CD4-positive, alpha-beta T cell treated with Interleukin-21 for 1 hour (primary cell): Measurements from ENCODE around the gene SLC12A9.
A peak's percentile ranks its signal among the peaks of the same experiment; 100 is the strongest.
"Not testable (repeated sequence)": the region's sequence is repeated elsewhere in the genome, so short reads cannot be mapped to it uniquely, and the experiment has no call there.

Source experiments
- DNase-seq: peaks from one replicate; pipeline ENCODE4 v3.0.0-alpha.2; 2020

SLC12A9 gene, protein sequence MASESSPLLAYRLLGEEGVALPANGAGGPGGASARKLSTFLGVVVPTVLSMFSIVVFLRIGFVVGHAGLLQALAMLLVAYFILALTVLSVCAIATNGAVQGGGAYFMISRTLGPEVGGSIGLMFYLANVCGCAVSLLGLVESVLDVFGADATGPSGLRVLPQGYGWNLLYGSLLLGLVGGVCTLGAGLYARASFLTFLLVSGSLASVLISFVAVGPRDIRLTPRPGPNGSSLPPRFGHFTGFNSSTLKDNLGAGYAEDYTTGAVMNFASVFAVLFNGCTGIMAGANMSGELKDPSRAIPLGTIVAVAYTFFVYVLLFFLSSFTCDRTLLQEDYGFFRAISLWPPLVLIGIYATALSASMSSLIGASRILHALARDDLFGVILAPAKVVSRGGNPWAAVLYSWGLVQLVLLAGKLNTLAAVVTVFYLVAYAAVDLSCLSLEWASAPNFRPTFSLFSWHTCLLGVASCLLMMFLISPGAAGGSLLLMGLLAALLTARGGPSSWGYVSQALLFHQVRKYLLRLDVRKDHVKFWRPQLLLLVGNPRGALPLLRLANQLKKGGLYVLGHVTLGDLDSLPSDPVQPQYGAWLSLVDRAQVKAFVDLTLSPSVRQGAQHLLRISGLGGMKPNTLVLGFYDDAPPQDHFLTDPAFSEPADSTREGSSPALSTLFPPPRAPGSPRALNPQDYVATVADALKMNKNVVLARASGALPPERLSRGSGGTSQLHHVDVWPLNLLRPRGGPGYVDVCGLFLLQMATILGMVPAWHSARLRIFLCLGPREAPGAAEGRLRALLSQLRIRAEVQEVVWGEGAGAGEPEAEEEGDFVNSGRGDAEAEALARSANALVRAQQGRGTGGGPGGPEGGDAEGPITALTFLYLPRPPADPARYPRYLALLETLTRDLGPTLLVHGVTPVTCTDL

DNA sequence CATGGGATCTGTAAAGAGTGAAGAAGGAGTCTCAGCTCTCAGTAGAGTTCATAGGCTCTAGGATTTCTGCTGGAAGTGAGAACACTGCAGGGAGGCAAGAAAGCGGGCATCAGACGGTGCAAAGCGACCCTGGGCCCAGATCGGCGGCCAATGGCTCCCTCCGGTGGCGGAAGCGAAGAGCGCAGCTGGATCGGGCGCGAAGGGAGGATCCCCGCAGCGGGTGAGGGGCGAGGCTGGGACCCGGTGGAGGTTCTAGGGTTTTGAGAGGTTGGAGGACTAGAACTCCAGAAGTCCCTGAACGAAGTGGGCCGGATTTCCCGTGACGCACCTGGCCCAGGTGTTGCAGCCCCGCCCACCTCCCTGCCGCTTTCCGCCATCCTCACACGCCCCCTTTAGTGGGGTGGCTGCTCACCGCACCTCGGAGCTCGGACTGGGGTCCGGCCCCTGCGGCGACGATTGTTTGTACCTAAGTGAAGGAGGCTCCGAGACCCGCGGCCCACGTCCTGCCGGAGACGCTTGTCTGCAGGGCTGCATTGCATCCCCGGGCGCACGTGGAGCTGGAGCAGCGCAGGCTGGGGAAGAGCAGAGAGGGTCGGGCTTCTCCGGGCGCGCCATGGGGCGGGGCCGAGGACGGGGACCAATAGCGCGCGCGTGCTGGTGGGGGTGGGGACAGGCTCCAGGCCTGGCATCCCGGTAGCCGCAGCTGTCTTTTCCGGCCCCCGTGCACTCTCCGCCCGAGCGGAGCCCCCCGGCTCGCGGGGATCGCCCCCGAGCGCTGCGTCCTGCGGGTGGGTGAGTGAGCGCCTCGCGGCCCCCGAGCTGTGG lies at the start of gene SLC12A9:
Gene SLC12A9, plus strand, starts transcription at position 666 of the 825 bp plus-strand sequence. CDS start 1,485 bp downstream, outside the sequence.
- DNase-seq = peak; percentile 85

DNA sequence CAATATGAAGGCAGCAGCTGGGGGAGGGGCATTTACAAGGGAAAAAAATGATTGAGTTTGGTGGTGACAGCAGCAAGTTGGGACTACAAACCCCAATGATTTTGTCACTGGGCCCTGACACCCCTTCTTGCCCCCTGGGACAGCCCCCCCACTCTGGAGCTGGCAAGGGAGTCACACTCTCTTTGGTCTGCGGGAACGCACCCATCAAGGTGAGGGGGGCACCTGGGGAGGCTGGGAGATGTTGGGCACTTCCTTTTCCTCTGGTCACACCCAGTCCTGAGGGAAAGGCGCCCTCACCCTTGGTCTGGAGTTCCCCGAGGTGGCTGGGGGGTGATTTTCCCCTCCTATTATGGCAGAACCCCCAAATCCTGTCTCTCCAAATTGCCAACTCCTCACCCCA lies 49.6 kb upstream of the SLC12A9 start:
- no peak for DNase-seq

DNA sequence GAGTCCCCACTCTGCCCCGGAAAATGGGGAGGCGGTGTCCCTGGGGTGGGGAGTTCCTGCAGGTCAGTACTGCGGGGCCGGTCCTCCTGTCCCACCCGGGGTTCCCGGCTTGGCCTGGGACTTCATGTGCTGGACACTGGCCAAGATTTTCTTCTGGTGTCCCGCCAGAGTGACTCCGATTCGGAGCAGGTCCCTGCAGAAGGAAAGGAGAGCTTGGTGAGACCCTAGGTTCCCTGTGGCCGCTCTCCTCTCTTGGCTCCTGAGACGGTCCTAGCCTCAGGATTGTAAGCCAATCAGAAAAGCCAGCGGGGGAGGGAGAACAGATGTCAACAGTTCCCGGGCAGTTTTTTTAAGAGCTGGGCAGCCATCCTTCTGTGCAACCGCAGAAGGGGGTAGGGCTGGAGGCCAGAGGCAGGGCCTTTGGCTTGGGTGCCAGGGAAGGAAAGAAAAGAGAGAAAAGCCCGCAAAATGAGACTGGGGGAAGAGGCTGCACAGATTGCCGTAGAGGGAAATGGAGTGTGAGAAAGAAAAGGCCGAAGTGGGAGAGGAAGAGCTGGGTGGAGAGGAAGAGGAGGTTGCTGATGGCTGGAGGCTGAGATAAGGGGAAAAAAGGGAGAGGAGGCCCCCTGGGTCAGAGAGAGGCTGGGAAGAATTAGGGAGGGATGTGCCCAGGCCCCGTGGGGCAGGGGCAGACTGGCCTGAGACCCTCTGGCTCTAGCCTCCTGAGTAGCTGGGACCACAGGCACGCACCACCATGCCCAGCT lies 48.9 kb upstream of the SLC12A9 start:
- DNase-seq = peak; percentile 63

DNA sequence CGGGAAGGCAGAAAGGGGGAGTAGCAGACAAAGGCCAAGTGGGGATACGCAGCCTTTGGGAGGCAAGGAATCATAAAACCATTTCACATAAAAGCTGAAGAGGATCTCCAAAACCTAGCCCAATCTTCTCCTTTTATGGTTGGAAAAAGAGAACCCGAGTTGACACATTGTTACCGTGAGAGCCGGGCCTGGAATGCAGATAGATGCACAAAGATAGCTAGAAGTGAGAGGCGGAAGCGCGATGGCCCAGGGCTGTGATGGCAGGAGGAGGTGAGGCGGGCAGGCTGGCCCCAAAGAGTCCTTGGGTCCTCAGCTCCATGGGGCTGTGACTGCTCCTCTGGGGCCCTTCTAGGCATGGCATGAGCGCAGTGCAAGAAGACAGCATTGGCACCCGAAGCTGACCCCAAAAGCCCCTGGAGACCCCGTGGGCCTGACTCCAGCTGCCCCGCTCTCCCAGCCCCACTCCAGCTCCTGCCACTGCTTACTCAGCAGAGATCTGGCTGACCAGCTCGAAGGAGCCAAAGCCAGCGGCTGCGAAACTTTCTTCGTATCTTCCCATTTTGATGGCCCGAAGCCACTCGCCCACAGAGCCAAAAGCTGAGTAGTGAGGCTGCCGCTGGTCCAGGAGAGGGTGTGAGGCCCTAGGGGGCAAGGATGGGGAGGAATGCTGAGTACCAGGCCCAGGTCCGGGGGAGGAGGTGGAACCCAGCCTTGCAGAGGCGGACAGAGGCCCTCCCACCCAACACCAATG lies 47.7 kb upstream of the SLC12A9 start:
- no peak for DNase-seq

DNA sequence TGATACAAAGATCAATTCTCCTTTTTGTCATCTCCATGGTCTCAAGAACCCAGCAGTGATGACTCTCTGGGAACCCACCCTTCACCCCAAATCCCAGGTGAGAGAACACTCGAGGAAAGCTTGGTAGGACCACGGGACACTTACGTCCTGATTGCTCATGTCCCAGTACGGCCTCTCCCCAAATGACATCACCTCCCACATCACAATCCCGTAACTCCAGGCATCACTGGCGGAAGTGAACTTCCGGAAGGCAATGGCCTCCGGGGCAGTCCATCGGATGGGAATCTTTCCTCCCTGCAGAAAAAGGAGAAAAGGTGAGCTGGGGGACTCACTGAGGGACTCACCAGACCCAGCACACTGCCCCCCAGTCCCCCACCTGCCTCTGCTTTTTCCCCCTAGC lies 46.2 kb upstream of the SLC12A9 start:
- DNase-seq = no peak

DNA sequence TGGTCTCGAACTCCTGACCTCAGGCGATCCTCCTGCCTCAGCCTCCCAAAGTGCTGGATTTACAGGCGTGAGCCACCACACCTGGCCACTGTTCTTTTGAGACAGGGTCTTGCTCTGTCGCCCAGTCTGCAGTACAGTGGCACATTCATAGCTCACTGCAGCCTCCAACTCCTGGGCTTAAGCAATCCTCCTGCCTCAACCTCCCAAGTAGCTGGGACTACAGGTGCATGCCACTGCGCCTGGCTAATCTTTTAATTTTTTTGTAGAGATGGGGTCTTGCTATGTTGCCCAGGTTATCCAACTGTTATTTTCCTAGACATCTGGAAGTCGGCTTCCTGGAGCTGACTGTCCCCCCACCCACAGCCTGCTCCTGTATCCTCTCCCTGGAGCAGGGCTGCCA lies 45.6 kb upstream of the SLC12A9 start:
- DNase-seq = not testable (repeated sequence)

DNA sequence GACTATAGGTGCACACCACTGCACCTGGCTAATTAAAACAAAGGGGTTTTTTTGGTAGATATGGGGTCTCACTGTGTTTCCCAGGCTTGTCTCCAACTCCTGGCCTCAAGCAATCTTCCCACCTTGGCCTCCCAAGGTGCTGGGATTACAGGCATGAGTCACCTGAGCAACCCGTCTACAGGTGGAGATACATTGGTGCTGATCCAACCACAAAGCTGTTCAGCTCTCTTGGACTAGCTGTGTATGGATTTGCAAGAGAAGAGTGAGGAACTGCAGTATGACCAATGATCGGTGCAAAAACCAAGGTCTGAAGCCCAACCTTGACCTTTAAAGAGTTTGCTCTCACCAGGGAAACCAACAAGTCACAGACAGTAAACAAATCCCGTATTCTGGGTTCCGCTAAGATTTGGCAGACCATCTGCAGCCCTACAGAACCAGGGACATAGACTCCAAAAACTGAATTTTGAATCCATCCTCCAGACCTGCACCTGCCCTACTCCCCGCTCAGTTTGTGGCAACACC lies 44.1 kb upstream of the SLC12A9 start:
- no peak for DNase-seq

DNA sequence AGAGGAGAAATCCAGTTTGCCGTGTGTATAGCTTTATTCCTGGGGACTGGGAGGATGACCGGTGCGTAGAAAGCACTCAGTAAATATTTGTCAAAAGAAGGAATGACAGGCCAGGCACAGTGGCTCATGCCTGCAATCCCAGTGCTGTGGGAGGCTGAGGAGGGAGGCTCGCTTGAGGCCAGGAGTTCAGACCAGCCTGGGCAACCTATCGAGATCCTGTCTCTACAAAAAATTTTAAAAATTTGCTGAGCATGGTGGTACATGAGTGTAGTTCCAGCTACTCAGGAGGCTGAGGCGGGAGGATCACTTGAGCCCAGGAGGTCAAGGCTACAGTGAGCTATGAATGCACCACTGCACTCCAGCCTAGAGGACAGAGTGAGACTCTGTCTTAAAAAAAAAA lies 41.0 kb upstream of the SLC12A9 start:
- no peak for DNase-seq

DNA sequence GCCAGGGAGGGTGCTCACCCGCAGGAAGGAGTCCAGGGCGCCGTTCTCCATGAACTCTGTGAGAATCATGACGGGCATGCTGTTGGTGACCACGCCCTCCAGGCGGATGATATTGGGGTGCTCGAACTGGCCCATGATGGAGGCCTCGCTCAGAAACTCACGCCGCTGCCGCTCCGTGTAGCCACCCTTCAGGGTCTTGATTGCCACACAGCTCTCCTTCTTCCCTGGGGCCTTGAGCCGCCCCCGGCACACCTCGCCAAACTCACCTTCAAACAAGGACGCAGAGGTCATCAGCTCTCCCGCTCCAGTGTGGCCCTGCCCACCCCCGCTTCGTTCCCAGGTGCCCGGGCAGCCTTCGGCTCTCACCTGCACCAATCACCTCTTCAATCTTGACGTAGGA lies 39.8 kb upstream of the SLC12A9 start:
- DNase-seq = no peak

DNA sequence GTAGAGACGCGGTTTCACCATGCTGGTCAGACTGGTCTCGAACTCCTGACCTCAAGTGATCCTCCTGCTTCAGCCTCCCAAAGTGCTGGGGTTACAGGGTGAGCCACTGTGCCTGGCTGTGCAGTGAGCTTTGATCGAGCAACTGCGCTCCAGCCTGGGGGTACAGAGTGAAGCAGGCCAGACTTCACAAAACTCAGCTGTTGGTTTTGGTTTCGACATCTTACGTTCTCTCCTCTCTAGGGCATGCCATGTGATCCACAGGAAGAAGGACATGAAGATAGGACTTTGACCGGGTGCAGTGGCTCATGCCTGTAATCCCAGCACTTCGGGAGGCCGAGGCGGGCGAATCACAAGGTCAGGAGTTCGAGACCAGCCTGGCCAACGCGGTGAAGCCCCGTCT lies 36.0 kb upstream of the SLC12A9 start:
- DNase-seq = not testable (repeated sequence)

DNA sequence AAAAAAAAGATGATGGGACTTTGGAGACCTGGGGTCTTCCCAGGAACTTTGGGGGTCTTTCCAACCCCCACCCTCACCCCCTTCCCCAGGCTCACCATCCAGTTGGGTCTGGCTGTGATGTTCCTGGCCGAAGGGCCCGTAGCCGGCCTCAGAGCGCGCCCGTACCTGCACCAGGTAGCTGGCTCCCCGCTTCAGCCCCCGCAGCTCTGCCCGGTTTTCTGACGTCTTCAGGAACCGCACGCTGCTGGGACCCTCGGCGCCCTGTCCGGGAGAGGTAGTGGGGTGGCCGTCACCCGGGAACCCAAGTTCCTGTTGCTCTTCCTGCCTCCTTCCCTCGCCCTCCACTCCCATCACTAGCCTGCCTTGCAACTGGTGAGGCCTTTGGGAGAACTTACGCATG lies 35.4 kb upstream of the SLC12A9 start:
- no peak for DNase-seq

DNA sequence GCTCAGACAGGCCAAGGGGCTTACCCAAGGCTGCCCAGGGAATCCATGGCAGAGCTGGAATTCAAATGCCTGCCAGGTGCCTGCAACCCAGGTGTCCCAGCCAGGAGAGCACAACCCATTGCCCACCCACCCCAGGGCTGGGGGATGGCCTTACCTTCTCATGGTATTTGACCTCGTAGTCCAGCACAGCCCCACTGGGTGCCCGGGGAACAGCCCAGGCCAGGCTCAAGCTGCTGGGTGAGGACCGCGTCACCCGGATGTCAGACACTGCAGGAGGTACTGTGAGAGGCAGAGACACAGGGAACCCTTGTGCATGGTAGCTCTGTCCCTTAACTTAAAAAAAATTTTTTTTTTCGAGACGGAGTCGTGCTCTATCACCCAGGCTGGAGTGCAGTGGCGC lies 34.1 kb upstream of the SLC12A9 start:
- no peak for DNase-seq

DNA sequence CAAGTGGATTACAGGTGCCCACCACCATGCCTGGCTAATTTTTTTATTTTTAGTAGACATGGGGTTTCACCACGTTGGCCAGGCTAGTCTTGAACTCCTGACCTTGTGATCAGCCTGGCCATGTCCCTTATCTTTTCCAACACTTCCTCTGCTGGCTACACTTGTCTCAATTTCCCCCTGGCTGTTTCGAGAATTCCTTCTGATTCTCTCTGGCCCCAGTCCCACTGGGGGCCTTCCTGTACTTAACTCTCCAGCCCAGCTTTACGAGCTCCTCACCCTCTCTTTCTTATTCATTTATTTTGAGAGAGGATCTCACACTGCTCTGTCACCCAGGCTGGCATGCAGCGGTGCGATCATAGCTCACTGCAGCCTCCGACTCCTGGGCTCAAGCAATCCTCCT lies 33.7 kb upstream of the SLC12A9 start:
- DNase-seq = no peak

DNA sequence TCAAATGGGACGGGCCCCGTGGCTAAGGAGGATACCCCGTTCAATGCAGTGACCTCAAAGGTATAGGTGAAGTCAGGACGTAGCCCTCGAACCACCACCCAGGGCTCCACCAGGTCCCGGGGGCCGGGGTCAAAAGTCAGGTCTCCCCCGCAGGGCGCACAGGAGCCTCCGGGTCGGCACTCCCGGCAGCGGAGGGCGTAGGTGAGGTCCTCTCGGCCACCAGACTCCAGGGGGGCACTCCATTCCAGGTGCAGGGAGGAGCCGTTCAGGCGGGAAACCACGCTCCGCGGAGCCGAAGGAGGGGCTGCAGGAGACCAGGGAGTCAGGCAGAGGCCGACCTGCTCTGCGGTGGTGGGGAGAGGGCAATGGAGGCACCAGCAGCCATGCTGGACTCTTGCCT lies 32.9 kb upstream of the SLC12A9 start:
- no peak for DNase-seq

DNA sequence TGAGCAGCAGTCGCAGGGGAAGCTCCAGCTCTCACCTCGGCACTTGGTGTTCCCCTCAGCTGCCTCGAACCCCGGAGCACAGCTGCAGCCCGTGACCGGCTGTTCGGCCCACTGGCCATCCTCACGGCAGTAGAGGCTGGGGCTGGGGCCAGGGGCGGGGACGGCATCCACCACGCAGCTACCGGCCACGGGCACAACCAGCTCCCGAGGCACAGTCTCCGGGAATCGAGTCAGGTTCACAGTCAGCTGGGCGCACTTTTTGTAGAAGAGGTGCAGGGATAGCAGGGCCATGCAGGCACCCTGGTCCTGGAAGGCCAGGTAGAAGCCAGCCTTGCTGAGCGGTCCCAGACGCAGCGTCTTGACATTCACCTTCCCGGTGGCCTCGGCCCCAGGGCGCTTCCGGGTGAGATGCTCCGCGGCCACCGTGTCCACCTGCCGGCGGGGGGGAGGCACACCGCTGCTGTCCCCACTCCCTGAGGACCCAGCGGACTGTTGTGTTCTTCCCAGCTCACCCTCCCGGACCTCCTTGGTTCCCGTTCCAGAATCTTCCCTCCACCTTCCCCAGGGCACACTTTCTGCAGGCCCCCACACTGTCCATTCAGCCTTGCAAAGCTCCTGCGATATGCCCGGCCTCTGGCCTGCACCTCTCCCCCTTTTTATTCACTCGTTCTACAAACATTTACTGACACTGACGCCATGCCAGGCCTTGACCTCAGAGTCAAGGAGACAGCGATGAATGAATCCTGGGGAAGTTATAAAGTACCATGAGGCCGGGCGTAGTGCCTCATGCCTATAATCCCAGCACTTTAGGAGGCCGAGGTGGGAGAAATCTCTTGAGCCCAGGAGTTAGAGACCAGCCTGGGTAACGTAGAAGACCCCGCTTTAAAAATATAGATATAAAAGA lies 30.0 kb upstream of the SLC12A9 start:
- no peak for DNase-seq

DNA sequence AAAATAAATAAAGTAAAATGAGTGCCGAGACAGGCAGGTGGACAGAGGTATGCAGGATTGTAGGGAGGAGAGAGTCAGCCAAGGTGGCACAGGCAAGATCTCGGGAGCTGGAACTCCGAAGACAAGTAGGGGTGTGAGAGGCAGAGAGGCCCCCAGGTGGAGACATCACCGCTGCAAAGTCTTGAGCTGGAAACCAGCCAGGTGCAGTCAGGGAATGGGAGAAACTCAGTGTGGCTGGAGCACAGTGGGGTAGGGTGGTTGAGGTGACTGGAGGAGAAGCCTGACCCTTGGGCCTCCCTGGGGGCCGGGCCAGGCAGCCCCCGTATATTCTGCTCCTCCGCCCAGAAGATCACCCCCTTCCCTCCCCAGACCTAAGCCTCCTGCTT lies 29.4 kb upstream of the SLC12A9 start:
- DNase-seq = no peak

DNA sequence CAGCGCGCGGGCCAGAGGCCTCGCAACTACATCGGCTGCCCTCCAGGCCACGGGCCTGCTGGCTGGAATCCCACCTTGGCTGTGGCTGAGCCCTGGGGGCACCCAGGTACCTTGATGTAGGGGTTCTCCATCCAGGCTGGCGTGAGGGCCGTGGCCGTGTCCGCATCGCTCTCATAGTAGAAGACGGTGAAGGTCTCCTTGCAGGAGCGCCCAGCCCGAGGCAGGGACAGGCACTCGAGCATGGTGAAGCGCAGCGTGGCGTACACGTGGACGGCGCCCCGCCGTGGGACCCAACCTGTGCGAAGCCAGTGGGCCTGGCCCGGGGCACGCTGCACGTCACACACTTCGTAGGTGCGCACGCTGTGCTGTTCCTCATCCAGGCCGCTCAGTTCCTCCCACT lies 29.0 kb upstream of the SLC12A9 start:
- DNase-seq = no peak

DNA sequence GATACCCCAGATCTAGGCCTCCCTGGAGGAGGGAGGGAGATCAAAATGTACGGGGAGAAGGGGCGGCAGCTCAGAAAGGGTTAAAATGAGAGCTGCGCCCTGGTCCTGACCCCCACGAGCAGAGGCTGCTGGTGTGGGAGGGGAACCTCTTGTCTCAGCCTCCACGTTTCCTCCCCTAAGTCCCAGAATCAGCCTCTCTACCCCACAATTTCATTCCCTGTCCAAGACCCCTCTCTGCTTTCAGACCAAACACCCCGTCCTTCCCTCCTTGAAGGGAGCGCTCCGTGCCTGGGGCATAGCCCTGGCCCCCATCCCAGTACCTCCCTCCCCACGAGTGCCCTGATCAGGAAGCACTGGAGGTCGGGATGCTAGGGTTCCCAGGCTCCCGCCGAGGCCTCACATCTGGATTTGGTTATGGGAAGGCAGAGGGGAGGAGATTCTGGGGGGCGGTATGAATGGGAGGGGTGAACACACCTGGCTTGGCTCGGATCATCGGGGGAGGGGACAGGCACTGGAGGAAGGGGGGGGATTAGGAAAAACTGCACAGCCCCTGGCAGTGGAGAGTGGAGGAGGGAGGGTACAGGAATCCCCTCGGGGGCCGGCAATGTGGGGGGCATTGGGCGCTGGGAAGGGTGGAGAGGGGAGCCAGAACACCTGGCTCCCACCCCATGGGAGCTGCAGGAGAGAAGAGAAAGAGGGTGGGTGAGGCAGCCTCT lies 27.9 kb upstream of the SLC12A9 start:
- DNase-seq = no peak

DNA sequence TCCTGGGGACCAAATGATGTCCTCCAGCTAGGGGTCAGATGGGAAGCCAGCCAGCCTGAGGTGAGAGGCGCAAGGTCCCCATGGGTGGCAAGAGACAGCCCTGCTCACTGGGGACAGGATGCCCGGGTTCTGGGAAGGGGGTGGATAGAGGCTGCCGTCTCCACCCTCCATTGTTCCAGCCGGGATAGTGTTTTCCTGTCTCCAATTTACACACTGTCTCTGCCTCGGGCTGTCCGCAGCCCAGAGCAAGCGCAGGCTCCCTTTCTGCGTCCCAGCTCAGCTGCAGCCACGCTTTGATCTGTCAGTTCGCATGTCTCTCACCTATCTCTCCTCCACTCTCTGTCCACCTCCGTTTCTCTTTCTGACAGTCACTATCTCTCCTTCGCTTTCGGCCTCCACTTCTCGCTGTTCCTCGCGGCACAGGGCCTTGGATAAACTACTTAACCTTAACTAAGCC lies 27.3 kb upstream of the SLC12A9 start:
- no peak for DNase-seq
